ENCODE results near the gene EMC7.

EMC7 gene

DNA sequence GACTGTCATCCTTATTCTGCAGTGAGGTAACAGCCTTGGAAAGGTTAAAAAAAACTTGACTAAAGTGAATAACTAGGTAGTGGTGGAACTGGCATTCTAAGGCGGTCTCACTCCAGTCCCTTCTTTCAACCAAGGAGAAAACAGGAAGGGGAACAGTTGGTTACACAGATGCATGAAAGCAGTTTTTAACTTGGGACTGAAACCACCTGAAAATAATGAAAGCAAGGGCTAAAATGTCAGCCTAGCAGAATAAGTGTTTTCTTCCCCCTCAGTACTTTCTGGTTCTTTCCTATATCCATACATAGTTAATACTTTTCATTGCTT is 61.9 kb downstream of the EMC7 start:
- DNase-seq (ENCODE audit: low read depth): no peak
- TF ChIP-seq, protein P1, sequence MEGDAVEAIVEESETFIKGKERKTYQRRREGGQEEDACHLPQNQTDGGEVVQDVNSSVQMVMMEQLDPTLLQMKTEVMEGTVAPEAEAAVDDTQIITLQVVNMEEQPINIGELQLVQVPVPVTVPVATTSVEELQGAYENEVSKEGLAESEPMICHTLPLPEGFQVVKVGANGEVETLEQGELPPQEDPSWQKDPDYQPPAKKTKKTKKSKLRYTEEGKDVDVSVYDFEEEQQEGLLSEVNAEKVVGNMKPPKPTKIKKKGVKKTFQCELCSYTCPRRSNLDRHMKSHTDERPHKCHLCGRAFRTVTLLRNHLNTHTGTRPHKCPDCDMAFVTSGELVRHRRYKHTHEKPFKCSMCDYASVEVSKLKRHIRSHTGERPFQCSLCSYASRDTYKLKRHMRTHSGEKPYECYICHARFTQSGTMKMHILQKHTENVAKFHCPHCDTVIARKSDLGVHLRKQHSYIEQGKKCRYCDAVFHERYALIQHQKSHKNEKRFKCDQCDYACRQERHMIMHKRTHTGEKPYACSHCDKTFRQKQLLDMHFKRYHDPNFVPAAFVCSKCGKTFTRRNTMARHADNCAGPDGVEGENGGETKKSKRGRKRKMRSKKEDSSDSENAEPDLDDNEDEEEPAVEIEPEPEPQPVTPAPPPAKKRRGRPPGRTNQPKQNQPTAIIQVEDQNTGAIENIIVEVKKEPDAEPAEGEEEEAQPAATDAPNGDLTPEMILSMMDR (IDR thresholded peaks at IDR 0.05; ENCODE audit: insufficient read depth, low read depth, low read length, missing control alignments): no peak
- peak overlapping the region; percentile 74 for H3K4me3 ChIP-seq (ENCODE audit: low read depth, low read length)

DNA sequence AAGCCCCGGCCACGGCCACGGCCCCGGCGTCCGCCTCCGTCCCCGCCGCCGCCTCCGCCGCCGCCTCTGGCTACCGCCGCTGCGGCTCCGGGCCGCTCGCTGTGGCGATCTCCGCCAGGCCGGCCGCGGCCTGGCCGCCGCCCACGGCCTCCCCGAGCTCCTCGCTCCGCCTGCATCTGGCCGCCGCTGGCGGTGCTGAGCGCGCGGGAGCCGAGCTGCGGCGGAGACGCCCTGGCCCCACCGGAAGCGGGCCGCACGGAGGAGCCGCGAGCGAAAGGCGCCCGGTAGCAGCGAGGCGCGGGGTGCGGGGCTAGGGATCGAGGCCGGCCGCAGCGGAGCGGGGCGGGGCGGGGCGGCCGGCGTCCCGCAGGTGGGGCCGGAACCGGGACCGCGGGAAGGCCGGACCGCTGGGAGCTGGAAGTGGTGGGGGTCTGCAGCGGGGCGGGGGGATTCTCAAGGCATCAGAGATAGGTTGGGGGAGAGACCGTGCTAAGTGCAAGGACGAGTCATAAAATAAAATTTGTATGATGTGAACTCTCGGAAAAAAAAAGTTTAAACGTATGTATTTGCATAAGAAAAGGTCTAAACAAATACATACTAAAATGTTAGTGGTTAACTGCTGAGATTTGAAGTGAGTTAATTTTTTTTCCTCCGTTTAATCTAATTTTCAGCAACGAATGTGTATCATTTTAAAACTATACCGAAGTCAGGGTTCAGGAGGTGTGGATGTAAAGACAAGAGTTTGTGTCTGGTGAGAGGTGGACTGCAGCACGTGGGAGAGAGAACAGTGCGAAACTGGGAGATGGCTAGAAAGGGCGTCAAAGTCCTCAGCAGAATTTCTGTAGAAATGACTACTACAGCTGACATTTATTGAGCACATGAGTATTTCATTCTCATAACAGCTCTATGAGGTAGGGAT is 62.5 kb downstream of the EMC7 start, which contains the start of gene AVEN:
AVEN (minus strand) TSS at position 334 of the 919 bp plus-strand sequence; CDS start at position 176, 158 bp downstream.
- peak; percentile 79 for DNase-seq (ENCODE audit: low read depth)
- H3K4me3 ChIP-seq (ENCODE audit: low read depth, low read length): peak within 1 kb of the TSS; percentile 77
- TF ChIP-seq, protein P1 (IDR thresholded peaks at IDR 0.05; ENCODE audit: insufficient read depth, low read depth, low read length, missing control alignments): no peak

DNA sequence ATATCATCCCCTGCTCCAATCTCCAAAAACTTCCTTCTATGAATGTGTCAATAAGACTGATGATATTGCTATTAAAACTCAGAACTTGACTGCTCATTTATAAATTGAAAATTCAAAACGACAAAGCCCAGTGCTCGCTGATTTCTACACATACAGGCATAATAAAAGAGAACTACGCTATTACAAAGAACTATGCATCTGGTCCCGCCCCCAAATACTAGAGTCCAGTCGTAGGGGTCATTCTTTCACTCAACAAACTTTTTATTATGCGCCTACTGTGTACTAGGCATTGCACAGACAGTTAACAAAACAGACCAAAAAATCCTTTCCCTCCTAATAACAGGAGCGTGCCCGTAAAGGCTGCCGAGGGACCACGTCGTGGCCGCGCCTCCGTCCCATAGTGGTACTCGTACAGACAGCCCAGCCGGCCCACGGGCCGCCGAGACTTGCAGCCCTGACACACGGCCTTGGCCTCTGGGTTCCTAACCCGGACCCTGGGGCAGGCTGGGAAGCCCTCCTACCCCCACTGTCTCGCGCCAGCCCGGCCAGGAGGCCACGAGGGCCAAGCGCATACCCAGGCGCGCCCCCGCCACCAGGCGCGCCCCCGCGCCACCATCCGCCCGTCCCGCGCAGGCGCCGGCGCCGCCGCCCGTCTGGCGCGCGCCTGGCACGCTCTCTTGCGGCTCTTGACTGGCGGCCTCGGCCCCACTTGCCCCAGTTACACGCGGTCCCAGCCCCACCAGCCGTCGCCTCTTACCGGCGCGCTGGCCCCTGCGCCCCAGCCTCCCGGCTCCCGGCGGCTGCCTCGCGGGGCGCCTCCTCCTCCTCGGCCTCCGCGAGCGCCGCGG is 63.4 kb downstream of the EMC7 start:
- peak; percentile 88 for DNase-seq (ENCODE audit: low read depth)
- H3K4me3 ChIP-seq (ENCODE audit: low read depth, low read length): peak overlapping the region; percentile 77
- TF ChIP-seq, protein P1 (IDR thresholded peaks at IDR 0.05; ENCODE audit: insufficient read depth, low read depth, low read length, missing control alignments): no peak

Data from GM12865 (cell line).